A549 treated with AZD2906 at 1 μM for 4 hours (cell line): Measurements from ENCODE around the gene POLG2. TPM values are rescaled to one million over a fixed set of nuclear protein-coding genes. Genes with fewer than 3 reads are reported as not detected.

Experiments
- total RNA-seq: library from RNA; stranded (reverse); fragments of 200-300 nt; extraction: Qiagen RNA extraction; gene quantifications from 5 replicates; pipeline ENCODE4 v1.2.3, GENCODE V29; 2022

Gene POLG2
- total RNA-seq, result 15.5 to 16.9 TPM (median 16.6 TPM) in 5 replicates

DNA sequence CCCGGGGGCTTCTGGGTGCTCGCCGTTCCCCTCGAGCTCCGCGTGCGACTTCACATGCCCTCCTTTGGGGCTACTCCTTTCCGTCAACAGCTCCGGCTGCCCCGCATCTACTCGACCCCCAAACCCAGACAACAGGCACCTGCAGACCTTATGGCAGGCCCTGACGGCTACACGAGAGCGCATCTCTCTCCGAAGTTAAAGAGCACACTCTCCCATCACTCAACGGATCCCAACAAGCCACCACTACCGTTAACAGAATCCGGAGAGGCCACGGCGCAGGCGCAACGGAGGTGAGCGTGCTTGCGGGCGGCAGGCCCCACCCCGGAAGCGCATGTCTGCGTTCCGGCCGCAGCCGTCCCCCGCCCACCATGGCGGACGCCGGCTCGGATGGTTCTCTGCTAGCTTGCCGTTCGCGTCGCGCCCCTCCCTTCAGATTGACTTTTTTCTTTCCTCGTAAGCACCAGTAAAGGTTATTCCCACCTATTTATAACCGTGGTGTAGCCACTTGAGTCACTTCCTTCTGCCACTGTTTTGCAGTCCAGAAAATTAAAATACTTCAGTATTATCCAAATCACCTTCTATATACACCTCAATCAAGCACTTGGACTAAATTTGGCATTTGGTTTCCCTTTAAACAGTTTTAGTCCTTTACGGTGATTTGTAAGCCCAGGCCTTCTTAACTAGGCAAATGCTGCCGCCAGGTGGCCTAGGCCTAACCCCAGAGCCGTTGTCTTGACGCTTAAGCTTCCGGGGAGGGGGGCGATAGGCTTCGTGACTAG, at the start of gene POLG2:
Gene POLG2, minus strand, starts transcription at position 269 of the 779 bp plus-strand sequence. Its CDS starts 86 bp downstream, at position 183.

GRCh38 chr17:64506576-64507412, 9.9 kb upstream of the POLG2 start, which contains the start of gene CEP95:
Gene CEP95, plus strand, starts transcription at chr17:64506977. Its CDS starts 121 bp downstream, at chr17:64507098.

GRCh38 chr17:64506201-64506575, 9.3 kb upstream of the POLG2 start, which contains the start of gene DDX5:
Gene DDX5, minus strand, starts transcription at chr17:64506289. Its CDS starts 170 bp downstream, at chr17:64506119.

DNA sequence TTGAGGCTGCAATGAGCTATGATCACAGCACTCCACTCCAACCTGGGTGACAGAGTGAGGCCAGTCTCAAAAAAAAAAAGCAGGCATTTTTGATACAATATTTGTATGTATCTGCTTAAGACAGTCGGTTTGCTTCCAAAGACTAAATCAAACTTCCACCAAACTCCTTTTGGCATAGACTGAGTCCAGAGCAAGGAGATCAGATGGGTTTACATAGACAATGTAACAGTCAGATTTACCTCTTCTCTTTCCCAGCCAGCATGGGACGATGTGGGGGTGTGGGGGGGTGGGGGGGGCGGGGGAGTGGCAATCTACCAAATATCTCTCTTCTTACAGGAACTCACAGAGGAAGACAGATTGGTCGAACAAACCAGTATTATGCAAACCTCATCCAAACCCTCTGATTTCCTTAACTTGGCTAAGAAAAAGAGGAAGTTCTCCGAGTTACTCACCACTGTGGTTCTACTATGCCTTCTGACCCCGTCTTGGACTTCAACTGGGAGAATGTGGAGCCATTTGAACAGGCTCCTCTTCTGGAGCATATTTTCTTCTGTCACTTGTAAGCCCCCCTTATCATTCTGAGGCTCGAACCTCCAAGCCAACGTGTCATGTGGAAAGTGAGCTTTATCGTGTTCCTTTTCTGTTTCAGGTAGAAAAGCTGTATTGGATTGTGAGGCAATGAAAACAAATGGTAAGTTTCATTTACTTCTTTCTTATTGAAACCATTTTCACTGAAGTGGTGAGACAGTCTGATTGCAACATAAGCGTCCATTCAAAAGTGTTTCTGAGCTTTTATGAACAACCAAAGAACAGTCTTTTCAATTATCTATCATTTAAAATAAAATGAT, 48.0 kb downstream of the POLG2 start, which contains the start of gene MILR1:
Gene MILR1, plus strand, starts transcription at position 451 of the 848 bp plus-strand sequence. Its CDS starts 54 bp downstream, at position 505.

Other genes starting within 250 kb of the POLG2 start
- 11.6 to 17.1 TPM (median 12.8 TPM) in 5 replicates for gene TEX2, start 233.8 kb downstream of the POLG2 start, total RNA-seq
- gene PECAM1, start 106.2 kb downstream of the POLG2 start, total RNA-seq, result 0.11 to 0.21 TPM (median 0.12 TPM) in 5 replicates
- 1.3 to 2.1 TPM (median 1.5 TPM) in 5 replicates for gene MILR1, start 47.9 kb downstream of the POLG2 start, total RNA-seq
- 573 to 1,122 TPM (median 576 TPM) in 5 replicates for gene DDX5, start 9.2 kb upstream of the POLG2 start, total RNA-seq
- 25.2 to 32.7 TPM (median 28.4 TPM) in 5 replicates for gene CEP95, start 9.9 kb upstream of the POLG2 start, total RNA-seq
- 20.7 to 29.8 TPM (median 23.8 TPM) in 5 replicates for gene SMURF2, start 165.3 kb upstream of the POLG2 start, total RNA-seq